RCC 7860 (cell line): ENCODE results near the gene RHO.
"Not testable (repeated sequence)": the region's sequence is repeated elsewhere in the genome, so short reads cannot be mapped to it uniquely, and the experiment has no call there.

ENCODE experiments used
- DNase-seq: peaks from one replicate; pipeline ENCODE4 v3.0.0-alpha.2; 2015; ENCODE audit warnings: low spot score
- FAIRE-seq: peaks from 2 replicates; lab custom pipeline; 2012; peaks lifted over from hg19 to GRCh38; lab: Jason Lieb, UNC

RHO gene

DNA sequence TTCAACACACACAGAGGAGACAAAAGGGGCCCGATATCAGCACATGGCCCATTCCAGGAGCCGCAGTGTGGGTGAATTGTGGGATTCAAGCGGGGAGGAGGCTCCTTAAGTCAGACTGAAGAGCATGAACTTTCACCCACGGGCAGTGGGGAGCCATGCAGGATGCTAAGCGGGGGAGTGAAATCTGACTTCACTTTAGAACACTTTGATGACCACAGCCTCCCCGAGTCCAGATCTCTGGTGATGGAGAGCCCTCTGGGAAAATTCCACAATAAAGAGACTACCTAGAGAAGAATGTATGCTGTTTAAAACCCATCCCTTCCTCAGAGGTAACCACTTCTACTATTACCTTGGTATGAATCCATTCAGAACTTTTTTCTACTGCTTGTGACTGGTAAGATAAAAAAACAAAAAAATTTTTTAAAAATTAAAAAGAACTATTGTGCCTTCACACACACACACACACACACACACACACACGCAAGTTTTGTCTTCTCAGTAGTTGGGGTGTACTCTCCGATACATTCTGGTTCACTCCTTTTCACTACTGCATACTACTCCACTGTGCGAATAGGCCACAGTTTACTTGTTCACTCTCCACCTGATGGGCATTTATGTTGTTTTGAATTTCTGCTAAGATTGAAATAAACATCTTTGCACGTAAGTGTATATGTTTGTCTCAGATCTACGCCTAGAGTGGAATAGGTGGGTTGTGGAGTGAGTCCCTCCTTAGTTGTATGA, 12.5 kb downstream of the RHO start:
- no peak for DNase-seq
- FAIRE-seq: no peak

DNA sequence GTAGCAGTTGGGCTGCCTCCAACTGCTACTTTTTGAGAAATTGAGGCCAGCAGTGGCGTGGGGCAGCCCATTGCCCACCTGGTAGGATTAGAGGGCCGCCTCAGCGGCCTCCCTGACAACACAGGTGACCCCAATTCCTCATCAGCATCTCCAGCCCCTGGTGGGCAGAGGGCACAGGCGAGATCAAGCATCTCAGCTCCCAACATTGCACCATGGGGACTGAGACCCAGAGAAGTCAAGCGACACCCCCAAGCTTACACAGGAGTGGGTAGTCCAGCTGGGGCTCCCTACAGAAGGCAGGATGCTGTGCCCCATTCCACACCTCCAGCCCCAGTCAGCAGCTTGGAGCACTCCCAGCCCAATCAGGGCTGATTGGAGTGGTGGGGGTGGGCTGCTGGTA, 14.3 kb downstream of the RHO start:
- no peak for FAIRE-seq
- DNase-seq: no peak

DNA sequence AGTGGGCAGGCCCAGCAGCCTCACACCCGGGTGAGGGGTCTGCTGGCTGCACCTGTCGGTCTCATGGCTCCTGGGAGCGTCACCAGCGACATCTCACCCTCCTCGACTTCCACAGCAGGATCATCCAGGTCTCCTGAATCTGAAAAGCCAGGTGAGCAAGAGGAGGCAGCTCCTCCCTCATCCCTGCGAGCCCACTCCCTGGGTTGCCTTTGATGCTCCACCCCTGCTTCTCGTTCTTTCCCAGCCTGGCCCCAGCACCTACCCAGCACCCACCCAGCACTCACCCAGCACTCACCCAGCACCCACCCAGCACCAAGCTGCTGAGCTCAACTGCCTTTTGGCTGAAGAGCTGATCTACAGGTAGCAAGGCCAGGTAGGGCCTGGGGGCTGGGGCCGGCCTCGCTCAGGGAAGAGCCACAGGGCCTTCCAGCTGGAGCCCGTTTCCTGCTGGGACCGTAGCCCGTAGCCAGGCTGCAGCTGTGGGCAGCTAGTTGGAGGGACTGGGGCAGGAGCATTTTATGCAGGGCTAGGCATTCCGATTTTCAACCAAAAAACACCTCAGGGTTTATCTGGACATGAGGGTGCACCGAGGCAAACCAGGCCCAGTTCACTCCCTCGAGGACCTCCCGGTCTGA, 14.8 kb downstream of the RHO start, which contains the start of gene H1-8:
Gene H1-8, plus strand, starts transcription at position 20 of the 635 bp plus-strand sequence. Its CDS starts 44 bp downstream, at position 64.
- FAIRE-seq (no peak), DNase-seq (no peak)

DNA sequence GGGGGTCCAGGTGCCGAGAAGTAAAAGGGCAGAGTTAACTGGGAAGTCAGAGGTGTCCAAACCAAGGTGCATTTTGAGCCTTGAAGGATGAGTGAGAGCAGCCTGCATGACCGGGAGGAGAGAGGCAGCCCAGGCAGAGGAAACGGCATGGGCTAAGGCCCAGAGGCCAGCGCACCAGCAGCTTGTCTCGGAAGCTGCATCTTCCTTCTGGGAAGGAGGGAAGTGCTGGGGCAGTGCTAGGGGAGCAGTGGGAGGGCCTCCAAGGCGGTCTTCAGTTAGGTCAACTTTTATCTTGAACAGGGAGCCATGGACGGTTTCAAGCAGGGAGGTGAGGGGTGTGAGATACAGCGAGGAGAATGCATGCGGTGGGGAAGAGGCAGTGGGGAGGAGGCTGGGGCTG, 15.6 kb downstream of the RHO start:
- DNase-seq (no peak), FAIRE-seq (no peak)

DNA sequence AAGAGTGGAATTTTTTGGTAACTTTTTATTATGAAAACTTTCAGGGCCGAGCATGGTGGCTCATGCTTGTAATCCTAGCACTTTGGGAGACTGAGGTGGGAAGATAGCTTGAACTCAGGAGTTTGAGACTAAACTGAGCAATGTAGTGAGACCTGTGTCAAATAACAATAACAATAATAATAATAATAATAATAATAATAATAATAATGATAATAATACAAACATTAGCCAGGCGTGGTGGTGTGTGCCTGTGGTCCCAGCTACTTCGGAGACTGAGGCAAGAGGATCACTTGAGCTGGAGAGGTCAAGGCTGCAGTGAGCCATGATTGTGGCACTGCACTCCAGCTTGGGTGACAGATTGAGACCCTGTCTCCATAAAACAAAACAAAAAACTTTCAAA, 17.5 kb downstream of the RHO start:
- not testable (repeated sequence) for DNase-seq, FAIRE-seq

GRCh38 chr3:129547241-129547640, 18.8 kb downstream of the RHO start:
- FAIRE-seq (no peak), DNase-seq (no peak)

- no peak for FAIRE-seq
- no peak for DNase-seq
These were observed 19.9 kb downstream of the RHO start for GRCh38 chr3:129548104-129548965.

GRCh38 chr3:129549006-129549800, 20.8 kb downstream of the RHO start:
- no peak for FAIRE-seq
- DNase-seq: no peak

DNA sequence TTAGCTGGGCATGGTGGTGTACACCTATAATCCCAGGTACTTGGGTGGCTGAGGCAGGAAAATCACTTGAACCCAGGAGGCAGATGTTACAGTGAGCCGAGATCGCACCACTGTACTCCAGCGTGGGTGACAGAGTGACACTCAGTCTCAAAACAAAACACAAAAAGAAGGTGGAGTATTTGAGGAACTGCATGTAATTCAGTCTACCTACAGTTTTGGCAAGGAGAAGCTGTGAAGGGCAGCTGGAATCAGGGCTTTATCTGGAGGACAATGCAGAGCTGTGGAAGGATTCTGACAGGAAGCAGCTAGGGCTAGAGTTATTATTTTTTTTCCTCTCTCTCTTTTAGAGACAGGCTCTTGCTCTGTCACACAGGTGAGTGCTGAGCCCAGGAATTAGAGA, 21.4 kb downstream of the RHO start:
- no peak for FAIRE-seq

GRCh38 chr3:129552287-129553050, 24.0 kb downstream of the RHO start:
- FAIRE-seq (no peak), DNase-seq (no peak)

More for the DNA sequence above, 21.4 kb downstream of the RHO start:
- DNase-seq: no peak

GRCh38 chr3:129553171-129553570, 24.7 kb downstream of the RHO start:
- FAIRE-seq: no peak

GRCh38 chr3:129553719-129554118, 25.3 kb downstream of the RHO start:
- no peak for FAIRE-seq
- no peak for DNase-seq

More at GRCh38 chr3:129553171-129553570, 24.7 kb downstream of the RHO start:
- DNase-seq: no peak

GRCh38 chr3:129554356-129555152, 26.1 kb downstream of the RHO start:
- FAIRE-seq: no peak
- DNase-seq: no peak

DNA sequence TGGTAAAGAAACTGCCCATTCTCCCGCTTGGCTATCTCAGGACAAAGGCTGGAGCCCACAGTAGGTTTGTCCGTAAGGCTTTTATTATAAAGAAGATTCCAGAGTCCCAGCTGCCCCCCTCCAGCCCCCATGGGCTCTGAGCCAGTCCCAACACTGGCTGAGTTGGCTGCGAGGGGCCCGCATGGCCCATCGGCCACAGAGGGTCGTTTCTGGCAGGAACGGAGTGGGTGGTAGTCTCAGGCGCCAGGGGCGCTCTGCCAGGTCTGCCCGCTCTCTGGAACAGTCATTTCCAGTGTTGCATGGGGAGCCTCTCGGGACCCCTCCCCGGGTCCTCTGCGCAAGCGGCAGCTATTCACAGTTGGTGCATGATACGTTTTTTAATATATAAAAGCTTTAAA, 26.7 kb downstream of the RHO start:
- no peak for FAIRE-seq
- DNase-seq: no peak

DNA sequence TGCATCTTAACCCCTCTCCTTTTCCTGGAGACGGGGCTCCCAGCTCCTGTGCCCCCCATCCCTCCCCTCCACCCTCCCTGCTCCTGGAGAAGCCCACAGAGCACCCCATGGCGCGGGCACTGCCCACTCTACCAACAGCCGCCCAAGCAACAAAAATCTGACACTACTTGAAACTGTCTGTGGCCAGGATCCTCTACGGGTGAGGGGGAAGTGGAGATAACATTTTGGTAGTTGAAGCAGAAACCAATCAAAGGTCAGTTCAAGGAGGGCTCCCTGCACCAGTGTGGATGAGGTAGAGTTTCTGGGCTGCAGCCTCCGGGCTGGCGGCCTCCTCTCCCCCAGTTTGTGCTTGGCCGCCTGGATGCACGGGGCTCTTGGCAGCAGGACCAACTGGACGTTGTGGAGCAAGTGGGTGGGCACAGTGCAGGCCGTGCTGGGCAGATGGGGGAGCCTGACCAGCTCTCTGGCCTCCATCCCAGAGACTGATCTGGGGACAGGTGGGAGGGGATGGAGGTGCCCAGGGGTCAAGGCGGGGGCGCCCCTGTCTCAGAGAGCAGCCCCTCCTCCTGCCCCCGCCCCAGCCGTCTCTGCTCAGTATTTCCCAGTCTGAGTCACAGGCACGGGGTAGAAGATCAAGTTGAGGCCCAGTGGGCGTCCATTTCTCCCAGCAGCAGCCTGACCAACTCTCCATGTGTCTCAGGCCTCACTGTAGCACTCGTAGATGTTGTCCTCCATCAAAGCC, 27.3 kb downstream of the RHO start:
- no peak for FAIRE-seq
- DNase-seq: no peak

DNA sequence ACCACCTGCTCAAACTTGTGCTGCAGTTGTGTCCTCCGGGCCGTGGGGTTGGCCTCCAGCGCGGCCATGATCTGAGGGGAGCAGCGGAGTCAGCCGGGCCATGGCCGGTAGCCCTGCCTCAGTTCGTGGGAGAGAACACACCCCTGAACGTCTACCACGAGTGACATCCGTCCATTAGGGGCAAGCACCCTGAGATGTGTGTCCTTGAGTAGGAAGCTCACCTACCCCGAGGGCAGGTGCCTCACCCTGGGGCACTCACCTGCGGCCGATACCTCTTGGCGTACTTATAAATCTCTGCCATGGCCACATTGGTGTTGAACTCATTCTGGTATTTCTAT, 27.9 kb downstream of the RHO start:
- FAIRE-seq (no peak), DNase-seq (no peak)

GRCh38 chr3:129556890-129557547, 28.6 kb downstream of the RHO start:
- DNase-seq (no peak), FAIRE-seq (no peak)

DNA sequence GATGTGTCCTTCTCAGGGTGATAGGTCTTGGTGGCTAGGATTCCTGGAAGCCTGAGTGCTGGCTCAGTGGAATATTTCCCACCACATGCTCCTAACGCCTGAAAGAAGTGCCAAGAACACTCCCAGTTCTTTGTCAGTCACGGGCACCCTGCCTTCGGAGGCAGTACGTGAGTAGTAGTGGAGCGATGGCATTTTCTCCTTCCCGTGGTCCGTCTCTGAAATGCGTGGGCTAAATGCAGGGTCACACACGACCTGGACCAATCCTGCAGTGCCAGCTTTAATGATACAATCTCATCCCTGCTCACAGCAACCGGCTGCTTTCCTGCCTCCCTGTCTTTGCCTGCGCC, 29.1 kb downstream of the RHO start:
- FAIRE-seq: no peak

More for the DNA sequence above, 29.1 kb downstream of the RHO start:
- no peak for DNase-seq
